CMK (cell line): ENCODE data around the gene ARL4D.

ENCODE experiments used
- DNase-seq: peaks from one replicate; pipeline ENCODE4 v3.0.0-alpha.2; 2010; ENCODE audit warnings: low read depth

The ARL4D gene

GRCh38 chr17:43427362-43428043 lies 28.7 kb downstream of the ARL4D start:
- DNase-seq = no peak

DNA sequence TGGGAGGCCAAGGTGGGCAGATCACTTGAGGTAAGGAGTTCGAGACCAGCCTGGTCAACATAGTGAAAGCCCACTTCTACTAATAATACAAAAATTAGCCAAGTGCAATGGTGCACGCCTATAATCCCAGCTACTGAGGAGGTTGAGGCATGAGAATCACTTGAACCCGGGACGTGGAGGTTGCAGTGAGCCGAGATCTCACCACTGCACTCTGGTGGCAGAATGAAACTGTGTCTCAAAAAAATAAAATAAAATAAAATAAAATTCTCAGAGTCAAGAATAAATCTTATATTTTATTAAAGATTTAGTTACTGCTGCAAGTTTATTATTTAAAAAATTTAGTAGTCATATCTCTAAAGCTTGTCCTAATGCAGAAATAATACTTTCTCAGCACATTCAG lies 29.7 kb downstream of the ARL4D start:
- no peak for DNase-seq

- DNase-seq = no peak
Measured at GRCh38 chr17:43430936-43431713, 32.3 kb downstream of the ARL4D start.

GRCh38 chr17:43431714-43432523 lies 33.1 kb downstream of the ARL4D start:
- DNase-seq = no peak

DNA sequence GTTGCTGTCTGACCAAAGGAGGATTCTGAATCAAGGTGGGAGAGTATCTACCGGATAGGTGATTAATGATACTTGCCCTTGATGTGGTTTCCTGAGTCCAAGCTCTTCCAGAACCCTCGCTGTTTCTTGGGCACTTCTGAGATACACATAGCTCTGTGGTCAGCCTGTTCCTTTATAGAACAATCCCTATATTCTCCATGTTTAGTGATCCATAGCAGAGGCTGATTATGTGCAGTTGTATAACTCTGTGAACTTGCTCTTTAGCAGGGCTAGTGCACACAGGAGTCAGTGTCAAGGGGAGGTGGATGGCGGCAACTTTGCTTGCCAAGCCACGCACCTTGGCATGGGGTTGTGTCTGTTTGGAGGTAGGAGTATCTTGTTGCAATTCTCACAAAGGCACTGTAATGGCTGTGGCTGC lies 36.1 kb downstream of the ARL4D start:
- DNase-seq = no peak

DNA sequence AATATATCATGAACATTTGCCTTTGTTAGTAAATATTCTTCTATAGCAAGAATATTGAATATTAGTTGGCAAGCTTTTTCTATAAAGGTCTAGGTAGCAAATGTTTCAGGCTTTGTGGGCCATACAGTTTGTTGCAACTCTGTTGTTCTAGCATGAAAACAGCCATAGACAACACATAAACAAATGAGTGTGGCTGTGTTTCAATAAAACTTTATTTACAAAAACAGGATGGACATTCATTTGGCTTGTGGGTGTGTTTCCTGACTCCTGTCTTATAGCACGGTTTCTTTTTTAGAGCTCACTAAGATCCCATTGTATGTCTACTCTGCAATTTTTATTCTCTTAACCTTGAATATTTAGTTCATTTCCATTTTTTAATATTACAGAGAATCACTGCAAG lies 39.0 kb downstream of the ARL4D start:
- no peak for DNase-seq

- DNase-seq = no peak
Measured at GRCh38 chr17:43438626-43439025, 39.8 kb downstream of the ARL4D start.

- no peak for DNase-seq
Measured at GRCh38 chr17:43439041-43439440, 40.2 kb downstream of the ARL4D start.

GRCh38 chr17:43442711-43443110 lies 43.9 kb downstream of the ARL4D start:
- no peak for DNase-seq

GRCh38 chr17:43443381-43443780 lies 44.6 kb downstream of the ARL4D start:
- no peak for DNase-seq

GRCh38 chr17:43444223-43445008 lies 45.6 kb downstream of the ARL4D start:
- DNase-seq = no peak

DNA sequence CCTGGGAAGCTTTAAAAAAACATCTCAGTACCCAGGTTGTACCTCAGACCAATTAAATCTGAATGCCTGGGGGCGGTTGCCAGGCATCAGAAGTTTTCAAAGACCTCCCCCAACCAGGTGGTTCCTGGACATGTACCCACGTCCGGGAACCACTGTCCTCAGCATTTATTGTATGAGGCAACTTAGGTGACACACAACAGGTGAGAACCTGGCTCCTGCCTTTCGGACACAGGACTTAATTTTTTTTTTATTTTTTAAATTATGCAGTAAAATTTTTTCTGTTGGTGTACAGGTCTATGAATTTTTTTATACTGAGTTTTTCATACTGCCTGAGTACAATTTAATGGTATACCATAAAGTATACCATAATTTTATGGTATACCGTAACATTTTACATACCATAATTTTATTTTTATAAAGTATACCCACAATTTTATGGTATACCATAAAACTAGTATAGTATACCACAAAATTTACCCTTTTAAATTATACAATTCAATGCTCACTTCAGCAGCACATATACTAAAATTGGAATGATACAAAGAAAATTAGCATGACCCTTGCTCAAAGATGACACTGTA lies 46.3 kb downstream of the ARL4D start:
- no peak for DNase-seq

GRCh38 chr17:43446773-43447172 lies 48.0 kb downstream of the ARL4D start:
- DNase-seq = no peak

DNA sequence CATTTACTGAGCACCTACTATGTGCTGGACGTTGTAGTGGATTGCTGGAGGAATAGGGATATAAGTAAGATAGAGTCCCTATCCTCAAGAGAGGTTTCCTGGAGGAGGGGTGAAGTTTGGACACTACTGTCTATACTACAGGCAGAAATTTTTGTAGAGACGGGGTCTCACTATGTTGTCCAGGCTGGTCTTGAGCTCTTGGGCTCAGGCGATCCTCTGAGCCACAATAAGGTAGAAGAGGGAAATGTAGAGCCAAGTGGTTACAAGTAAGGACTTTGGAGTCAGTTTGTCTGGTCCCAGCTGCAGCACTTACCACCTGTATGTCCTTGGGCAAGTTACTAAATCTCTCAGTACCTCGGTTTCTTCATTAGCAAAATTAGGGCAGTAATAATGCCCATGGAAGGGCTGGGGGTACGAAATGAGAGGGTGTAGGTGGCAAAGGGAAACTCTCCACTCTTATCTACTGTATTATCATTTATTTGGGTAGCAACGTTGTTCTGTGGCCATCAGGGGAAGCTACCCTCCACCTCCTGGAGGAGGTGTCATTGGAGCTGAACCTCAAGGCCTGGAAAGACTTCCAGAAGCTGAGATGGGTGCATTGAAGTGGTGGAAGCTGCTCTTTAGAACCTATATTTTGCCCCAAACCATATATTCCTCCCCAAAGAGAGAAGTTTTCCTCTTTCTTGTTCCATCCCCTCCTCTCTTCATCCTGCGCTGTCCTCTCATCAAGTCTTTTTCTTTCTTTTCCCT lies 50.1 kb downstream of the ARL4D start:
- no peak for DNase-seq

DNA sequence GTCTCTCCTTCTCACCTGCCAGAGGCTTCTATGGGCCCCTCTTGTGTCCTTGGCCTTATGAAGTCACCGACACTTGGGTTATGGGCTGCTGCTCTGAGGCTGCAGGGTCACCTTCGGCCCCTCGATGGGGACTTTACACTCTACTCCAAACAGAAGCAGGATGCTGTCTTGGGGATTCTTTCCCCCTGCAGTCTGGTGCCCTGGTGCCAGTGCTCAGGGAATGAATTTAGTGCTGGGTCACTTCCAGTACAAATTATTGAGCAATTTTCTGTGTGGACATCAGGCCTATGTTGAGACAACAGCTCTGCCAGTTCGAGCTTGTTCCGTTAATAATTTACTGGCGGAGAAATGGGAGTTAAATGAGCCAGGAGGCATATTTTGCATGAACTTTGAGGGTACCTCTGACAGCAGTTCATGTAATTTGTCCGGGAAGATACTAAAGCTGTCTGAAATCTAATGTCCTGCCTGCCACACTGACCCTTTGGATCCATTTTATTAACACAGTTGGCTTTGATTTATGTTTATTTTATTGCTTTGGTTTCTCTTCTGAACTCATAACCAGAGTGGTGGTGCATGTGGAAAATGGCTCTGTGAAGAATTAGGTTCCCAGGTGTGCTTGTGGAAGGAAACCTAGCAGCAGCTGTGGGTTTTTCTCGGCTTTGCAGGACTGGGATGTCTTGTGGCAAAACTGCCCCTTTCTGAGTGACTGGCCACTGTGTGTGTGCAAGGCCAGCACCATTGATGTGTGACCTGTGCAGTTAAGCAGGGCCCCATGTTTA lies 50.9 kb downstream of the ARL4D start:
- no peak for DNase-seq
